DMS153 treated with DMSO at 0.1 percent for 48 hours (cell line): ENCODE data around the gene CDH13.

Experiments
- DNase-seq: peaks from one replicate; lab custom pipeline; 2025; ENCODE audit not compliant: unreplicated experiment; lab: John Stamatoyannopoulos, UW

The CDH13 gene

DNA sequence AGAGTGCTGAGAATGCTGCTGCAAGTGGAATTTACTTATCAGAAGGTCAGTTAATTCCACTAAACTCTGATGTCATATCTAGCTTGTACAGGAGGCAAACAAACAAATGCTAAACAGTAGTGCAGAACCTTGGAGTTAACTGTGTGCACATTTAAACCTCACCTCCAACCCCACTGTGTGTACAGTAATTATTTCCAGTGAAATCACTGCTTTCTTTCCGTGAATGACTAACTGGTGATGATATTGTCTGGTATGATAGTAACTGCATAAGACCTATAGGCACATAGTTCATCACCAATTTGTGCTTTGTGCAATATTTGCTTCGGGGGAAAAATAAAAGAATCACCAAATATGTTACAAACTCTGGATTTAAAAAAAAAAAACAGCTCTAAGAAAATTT is 688.5 kb downstream of the CDH13 start:
- no peak for DNase-seq

DNA sequence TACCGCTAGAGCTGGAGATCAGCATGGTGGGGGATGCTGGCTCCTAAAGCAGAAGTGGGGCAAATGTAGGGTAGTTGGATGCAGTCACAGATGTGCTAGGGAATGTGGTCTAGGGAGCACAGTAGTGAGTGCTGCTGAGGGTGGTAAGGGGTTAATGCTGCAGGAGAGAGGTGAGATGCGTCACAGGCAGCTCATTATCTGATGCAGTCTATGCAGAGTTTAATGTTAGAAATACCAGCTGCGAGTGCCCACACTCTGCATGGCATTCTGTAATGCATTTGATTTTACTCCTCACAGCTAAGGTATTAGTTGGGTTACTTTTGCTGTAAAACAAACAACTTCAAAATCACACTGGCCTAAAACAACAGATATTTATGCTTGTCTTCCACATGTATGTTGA is 689.7 kb downstream of the CDH13 start:
- DNase-seq = no peak

DNA sequence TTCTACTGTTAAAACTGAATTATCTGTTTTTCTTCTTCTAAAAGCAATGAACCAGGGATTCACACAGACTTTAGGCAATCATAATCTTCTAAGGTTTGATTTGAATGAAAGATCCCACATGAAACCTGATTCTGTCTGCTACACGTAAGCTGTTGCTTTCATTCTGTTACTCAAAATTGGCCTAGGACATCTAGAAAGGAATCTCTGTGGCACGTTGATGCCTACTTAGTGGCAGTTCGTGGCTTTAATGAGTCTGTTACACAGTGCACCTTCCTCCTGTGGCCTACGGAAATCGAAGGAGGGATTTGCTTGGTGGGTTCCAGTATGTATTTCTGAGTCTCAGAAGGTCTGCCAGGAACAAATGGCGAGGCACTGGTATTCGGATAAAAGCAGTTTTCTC is 691.6 kb downstream of the CDH13 start:
- no peak for DNase-seq

DNA sequence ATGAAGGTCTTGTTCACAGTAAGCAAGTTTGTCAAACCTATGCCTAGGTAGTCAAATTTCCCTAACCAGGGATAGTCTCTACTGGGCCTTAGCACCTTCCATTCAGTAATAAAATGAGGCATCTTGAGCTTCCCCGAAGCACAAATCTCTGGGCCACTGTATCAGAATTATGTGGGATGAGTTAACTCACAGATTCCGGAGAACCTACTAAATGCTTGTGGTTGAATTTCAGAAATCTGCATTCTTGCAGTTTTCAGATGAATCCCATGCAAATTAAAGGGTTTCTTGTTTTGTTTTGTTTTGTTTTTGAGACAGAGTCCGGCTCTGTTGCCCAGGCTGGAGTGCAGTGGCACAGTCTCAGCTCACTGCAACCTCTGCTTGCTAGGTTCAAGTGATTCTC is 702.2 kb downstream of the CDH13 start:
- no peak for DNase-seq

DNA sequence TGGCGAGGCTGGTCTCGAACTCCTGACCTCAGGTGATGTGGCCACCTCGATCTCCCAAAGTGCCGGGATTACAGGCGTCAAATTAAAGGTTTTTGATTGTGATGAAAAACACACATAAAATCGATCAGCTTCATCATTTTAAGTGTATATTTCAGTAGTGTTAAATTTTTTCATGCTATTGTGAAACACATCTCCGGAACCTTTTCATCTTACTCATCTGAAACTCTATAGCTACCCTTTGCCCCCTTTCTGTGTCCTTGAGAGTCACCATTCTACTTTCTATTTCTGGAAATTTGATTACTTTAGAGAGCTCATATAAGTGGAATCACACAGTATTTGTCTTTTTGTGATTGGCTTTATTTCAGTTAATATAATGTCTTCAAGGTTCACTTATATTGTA is 702.7 kb downstream of the CDH13 start:
- DNase-seq = no peak

DNA sequence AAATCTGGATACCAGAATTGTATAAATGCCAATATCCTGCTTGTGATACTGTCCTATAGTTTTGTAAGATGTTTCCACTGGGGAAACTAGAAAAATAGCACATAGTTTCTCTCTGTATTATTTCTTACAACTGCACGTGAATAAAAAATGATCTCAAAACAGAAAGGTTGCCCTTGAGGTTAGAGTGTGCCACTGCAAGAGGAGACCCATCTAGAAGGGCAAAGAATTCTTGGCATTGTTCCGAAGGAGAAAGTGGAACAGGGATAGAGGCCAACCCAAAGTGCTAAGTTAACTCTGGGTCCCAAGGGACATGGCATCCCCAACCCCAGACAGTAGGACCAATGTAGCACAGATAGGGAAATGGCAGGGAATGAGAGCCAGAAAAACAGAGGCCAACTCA is 703.5 kb downstream of the CDH13 start:
- DNase-seq = no peak

DNA sequence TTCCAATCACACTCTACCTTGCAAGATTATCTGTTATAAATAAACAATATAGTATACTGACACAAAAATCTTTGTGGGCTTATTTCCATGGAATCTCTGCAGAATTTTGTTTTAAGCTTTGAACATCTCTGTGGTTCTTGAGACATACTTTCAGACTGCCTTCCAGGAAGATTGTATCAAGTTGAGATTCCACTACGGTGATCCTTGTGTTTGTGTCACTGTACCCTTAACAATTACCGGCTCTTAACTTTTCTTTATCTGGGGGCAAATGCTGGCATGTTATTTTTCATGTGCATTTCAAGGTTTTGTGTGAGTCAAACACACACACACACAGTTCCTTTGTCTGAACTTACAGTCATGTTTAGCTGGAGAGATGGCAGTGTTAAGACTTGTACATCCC is 708.3 kb downstream of the CDH13 start:
- no peak for DNase-seq

DNA sequence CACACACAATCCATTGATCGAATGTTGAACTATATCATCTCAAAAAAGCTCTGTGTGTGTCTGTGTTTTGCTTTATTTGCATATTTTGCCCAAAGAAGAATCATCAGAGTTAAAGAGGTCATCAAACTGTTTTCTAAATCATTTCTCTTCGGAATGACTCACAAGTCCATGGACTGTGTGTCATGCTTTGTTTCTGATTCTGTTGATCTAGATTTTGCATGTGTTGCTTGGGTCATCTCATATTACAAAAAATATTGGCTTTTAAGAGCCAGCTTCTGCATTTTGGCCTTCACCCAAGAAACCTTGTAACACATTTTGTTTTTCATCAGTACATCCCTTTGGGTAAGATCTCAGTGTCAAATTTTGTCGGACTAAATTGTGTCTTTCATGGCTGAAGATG is 709.8 kb downstream of the CDH13 start:
- DNase-seq = no peak

DNA sequence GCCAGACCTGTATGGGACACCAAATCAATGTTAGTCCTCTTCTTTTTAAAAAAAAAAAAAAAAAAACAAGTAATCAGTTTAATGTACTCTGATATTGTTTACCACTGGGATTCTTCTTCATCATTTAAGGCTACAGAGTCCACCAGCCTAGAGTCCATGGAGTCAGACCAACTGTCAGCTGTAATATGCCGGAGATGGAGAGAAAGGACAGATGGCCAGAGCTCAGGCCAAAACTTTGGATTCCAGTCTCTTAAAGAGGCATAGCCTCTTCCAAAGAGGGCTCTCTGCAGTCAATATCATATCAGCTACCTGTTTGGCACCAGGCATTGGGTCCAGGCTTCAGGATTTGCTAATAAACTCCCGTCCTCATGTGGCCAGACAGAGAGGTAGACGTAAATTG is 711.4 kb downstream of the CDH13 start:
- DNase-seq = no peak

DNA sequence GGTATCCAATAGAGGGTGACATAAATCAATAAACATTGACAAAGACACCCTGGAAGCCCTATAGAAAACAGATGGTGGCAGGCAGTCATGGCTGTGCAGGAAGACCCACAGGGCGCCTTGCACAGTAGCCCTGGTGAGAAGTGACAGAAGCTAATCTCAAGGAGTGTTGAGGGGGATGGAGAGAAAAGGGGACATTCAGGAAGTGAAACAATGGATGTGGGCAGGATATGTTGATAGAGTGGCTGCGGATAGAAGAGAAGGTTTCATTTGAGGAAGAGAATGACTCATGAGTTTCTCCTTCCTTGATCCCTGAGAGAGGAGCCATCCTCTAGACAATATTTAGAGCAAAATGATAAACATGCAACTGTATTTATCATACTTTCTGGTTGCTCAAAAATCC is 712.2 kb downstream of the CDH13 start:
- DNase-seq = no peak

DNA sequence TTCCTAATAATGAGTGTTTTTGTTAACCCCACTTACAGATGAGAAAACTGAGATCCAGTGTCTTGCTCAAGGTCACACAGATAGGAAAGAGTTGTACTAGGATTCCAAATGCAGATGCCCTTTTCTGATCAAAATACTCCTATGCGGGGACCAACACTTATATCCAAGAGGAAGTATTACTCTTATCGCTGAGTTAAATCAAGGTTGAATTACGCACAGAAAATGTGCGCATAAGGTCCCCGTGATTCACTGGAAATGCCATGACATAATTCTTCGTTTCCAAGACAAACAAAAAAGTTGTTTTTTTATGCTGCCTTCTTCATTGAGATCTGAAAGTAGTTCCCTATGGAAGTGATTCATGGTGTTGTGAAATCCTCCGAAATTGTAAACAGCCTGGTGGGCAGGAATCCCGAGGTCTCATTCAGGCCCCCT is 717.2 kb downstream of the CDH13 start:
- no peak for DNase-seq

DNA sequence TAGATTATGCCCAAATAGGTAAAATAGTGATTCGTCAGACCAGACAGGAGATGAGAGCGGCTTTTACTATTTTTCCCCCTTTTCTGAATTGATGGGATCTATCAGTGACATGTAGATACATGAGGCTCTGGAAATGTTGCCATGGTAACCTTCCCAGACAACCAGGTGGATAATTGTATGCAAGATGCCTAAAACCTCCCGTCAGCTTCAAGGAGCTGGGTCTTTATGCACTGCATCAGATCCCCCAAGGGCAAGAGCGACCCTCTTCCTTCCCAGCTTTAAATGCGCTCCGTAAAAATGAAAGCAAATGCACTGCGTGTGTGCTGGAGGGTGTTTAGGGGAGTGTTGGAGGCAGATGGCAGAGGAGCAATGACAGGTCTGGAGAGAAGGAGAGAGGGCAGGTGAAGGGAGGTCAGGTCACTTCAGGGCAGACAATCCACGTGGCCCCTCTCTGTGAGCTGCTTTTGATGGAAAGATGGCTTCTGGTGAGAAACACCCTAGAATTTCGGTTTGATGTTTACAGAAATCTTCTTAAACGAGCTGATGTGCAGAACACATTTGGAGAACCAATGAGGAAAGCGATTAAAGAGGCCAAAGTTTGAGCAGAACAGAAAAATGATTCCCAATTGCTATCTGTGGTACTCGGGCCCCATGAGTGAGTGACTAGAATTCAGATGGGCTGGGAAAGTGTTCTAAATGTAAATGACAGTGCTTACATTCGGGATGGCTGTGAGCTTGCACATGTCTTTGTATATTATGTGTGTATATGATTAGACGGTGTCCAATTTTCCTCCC is 719.3 kb downstream of the CDH13 start:
- DNase-seq = no peak

DNA sequence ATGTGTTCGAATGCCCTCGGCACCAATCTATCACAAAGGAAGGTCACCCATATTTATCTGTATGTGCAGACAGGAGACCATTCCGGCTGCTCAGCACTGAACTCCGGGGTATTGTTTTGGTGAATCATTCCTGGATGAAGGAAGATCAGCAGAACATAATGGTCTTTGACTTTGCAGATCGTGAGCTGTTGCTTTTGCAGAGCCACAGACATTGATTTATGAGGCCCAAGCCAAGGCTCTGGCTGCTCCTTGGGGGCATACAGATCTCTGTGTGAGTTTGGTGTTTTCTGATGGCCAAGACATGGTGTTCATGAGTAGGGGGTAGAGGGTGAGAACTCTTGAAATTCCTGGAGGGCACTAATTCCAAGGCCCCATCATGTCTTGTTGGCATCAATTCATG is 722.2 kb downstream of the CDH13 start:
- no peak for DNase-seq

DNA sequence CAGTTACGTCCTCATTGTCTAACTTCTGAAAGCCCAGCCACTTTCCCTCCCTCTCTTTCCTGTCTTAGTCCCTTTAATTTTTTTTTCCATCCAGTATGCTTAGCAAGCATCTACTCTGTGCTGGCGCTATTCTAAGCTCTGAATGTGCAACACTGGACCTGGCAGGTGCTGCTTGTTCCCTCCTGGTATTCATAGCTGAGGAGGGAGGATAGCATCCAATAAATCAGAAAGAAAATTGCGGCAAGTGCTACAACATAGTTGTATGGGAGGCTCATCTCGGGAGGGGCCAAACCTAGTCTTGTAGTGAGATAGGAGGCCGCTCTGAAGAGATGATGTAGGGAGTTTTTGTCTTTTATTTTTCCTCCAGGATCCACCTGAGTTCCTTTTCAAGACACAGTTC is 723.7 kb downstream of the CDH13 start:
- no peak for DNase-seq

DNA sequence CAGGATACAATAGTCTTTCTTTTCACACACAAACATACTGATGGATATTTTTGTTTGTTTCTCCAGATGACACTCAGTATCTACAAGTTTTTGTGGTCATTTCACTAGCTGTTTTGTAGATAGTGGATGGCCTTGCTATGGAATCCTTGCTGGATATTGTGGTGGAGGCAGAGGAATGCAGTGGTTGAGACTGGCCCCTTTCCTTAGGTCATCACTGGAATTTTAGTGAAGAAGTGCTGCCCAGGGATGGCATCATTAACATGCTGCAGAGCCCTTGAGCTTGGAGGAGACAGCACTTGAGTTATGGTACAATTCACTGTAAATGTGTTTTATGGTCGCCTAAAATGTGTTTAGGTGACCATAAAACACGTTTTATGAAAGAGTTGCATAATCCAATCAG is 725.1 kb downstream of the CDH13 start:
- no peak for DNase-seq

DNA sequence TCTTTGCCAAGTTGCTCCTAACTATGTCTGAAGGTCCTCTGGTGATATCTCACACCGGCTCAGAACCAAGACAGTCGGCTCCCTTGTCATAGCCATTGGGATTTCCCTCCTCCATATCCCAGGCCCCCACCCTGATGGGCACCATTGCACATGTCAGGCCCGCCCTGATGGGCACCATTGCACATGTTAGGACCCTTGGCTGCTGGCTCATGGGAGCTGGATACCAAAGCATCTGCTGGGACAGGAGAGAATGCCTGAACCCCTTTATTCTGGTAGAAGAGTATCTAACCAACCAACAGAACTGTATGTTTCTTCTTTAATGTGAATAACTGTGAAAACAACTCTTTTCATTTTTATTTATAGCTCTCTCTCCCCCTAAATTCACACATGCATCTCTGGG is 726.5 kb downstream of the CDH13 start:
- no peak for DNase-seq

DNA sequence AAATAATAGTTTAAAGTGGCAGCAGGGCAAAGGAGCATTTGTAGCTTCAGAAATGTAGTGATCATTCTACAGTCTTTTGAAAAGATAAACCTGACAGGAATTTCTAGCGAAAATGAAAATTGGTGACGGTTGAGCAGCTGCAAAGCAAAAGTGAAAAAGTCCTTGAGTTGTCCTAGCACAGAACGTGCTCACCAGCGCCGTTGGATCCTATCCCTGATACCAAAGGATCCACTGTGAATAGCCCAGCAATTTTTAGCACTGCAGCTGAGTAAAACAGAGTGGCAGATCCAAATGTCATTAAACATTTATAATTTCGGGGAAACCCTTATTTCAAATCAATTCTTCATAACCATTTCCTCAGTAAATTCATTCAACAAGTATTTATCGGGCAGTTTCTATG is 727.2 kb downstream of the CDH13 start:
- DNase-seq = no peak

DNA sequence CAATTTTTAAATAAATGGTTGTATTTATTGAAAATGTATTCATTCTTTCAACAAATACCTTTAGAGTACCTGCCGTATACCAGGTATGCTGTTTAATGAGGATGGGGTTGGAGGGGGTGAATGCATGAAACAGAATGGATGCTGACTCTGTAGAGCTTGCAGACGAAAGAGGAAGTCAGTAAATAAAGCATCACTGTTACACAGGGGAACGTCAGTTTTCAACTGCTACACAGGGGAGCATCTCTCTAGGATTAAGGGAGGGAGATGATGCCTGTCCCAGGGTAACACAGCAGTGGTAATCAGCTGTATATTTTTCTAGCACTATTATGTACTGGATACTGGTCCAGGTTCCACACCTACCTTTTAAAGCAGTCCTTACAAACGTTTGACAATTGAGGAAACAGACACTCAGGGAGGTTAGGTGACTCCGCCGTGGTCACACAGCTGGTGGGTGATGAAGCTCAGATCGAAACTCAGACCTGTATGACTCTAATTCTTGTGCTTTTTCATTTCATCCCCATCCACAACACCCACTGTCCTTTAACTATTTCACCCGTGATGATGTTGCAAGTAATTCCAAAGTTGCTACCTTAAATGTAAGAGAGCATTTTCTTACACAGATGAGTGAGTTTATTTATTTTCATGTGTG is 728.9 kb downstream of the CDH13 start:
- DNase-seq = no peak

DNA sequence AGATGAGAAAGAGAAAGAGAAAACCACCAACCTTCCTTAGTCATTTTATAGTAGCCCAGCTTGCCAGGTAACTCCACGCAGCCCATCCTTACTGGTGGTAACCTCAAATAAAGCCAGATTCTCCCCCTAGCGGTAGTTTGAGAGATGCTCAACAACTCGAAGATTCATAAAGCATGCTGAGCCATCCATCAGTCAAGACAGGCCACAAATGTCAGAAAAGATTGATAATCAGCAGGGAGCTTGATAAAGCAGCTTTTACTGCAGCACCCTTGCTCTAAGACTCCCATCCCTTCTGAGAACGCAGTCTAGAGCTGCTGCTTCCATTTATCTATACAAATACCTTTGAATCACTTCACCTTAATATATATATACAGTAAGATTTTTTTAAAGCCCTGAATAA is 729.5 kb downstream of the CDH13 start:
- DNase-seq = peak; percentile 76

DNA sequence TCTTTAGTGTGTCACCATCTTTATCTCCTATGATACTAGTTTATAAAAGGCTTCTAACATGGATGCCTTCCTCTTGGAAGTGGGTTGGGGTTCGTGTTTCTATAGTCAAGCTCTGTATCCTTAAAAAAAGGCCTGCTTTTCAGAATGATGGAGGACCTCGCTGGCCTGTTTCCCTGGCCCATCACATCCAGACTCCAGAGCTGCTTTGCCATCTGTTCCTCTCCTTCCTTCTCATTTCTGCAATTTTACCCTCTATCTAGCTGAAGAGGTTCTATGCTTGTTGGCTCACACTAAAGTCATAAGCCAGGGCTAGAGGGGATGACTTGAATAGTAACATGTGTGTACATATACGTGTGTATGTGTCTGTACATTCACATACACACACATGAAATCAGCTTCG is 730.2 kb downstream of the CDH13 start:
- no peak for DNase-seq

DNA sequence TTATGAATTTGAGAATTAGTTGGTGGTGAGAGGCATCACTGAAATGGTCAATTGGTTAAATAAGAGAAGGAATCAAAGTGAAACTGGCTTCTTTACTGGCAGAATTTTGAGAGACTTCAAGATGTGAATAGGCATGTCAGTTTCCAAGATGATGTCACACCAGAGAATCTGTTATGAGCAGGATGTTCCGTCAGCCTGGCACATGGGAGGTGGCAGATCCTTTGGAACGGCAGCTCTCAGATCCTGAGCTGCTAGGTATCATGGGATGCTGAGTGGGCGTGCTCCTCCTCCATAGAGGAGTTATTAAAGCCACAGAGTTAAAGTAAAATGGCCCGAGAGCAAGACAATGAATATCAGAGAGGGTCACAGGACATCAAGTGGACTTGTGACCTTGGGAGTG is 736.8 kb downstream of the CDH13 start:
- DNase-seq = no peak

DNA sequence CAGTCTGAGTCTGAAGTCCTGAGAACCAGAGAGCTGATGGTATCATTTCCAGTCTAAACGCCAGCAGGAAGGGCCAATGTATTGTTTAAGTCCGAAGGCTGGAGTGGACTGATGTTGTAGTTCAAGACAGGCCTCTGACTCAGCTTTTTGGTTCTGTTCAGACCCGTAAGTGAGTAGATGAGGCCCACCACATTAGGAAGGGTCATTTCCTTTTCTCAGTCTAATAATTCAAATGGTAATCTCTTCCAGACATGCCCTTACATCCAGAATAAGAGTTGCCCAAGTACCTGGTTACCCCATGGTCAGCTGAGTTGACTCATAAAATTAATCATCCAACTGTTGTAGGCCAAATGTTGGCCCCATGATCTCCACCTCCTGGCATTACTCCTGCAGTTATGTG is 738.4 kb downstream of the CDH13 start:
- DNase-seq = no peak

DNA sequence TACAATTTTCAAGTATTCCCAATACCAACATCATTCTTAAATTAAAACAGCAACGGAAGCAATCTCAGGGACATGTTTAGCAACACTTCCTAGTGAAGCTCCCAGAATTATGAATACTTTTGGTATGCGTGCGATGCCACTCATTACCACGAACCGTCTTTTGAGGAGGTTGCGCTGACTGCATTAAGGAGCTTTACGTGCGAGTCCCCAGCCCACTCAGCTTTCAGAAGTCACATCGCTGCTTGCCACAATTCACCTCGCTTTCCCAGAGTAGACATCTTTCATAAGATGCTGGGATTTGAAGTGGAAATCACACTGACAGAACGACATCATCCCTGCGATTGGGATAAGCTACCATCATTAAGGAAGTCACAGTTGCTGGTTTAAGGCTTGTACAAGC is 739.5 kb downstream of the CDH13 start:
- no peak for DNase-seq
